ENCODE measurements around the gene TESK2. TPM values are rescaled to one million over a fixed set of nuclear protein-coding genes. Genes with fewer than 3 reads are reported as not detected.

Gene TESK2
- total and polyA plus RNA-seq, 2 of the 8 experiments (the other 6 are each of a cell fraction or from before 2014, with no cell fraction given): 10.8 to 12.6 TPM

GRCh38 chr1:45507893-45508292, 16.9 kb upstream of the TESK2 start:
- ChIA-PET CTCF (ENCODE audit: partially characterized antibody) (interaction anchor here (0.6 to 8.4 kb wide), 9 partner anchors 9 to 489 kb away, joined by 3 to 133 read pairs (median 3); partner anchors contain the start of gene TESK2), POLR2A (ENCODE audit: partially characterized antibody) (interaction anchor here (0.6 to 16.2 kb wide), 18 partner anchors 8 to 1077 kb away, joined by 3 to 429 read pairs (median 4); partner anchors contain the start of genes AKR1A1, CCDC163, MMACHC and MUTYH)
- no peak overlapping the region for H3K9ac ChIP-seq (replicated peaks in 1 of 4; ENCODE audit: extremely low read depth in 1 of 4, low read depth in 3 of 4, low read length in 3 of 4)
- H3K23ac ChIP-seq (ENCODE audit: insufficient read length): no peak overlapping the region
- H2AK5ac ChIP-seq (ENCODE audit: low read depth, low read length): no peak overlapping the region
- WGBS, 2 experiments (ENCODE audit: extremely low coverage in 1 of 2, insufficient coverage in 1 of 2, insufficient read length in 1 of 2, insufficient replicate concordance in 2 of 2, low coverage in 1 of 2, low lambda C conversion rate in 2 of 2, missing lambda C conversion rate in 1 of 2): 92% methylated on average over 4 of the region's 4 CpGs; no CpG with 5 or more reads in 1 of the 2 experiments
- H3K9me3 ChIP-seq (ENCODE audit: insufficient read depth in 2 of 2, low read depth in 1 of 2, low read length in 1 of 2): no peaks in the 10 kb centered on the region
- peaks cover 10 to 14% of the 10 kb centered on the region in 2 experiments for H4K20me1 ChIP-seq (replicated peaks in 1 of 2; ENCODE audit: control insufficient read depth in 1 of 2, insufficient read depth in 2 of 2, low read length in 2 of 2)
- no peak overlapping the region for H3K4me3 ChIP-seq (ENCODE audit: extremely low read depth in 1 of 4, insufficient read depth in 2 of 4, low read depth in 3 of 4, low read length in 4 of 4)
- no peak overlapping the region for H3K27ac ChIP-seq (ENCODE audit: low read depth, low read length)
- no peaks in the 10 kb centered on the region; the same call in 1 of the 2 replicates for H3K23me2 ChIP-seq (ENCODE audit: low read depth, low read length)
- H4K91ac ChIP-seq (replicated peaks; ENCODE audit: insufficient read length, low read length): no peak overlapping the region
- H2BK5ac ChIP-seq (ENCODE audit: low read depth, low read length): no peak overlapping the region
- DNase-seq (ENCODE audit: low read depth in 1 of 2, low spot score in 2 of 2) (no peak), FAIRE-seq (no peak)
- H3K79me2 ChIP-seq (ENCODE audit: control insufficient read depth in 1 of 2, insufficient read depth in 2 of 2, low read length in 2 of 2): no peaks in the 10 kb centered on the region
- no peaks in the 10 kb centered on the region for H3K4me1 ChIP-seq (replicated peaks in 1 of 4; ENCODE audit: control insufficient read depth in 3 of 4, insufficient read depth in 4 of 4, low read length in 3 of 4)
- H2BK15ac ChIP-seq (ENCODE audit: low read length): no peak overlapping the region
- H3K4ac ChIP-seq (replicated peaks; ENCODE audit: insufficient read length, low read depth, low read length): no peak overlapping the region
- H2BK12ac ChIP-seq (ENCODE audit: low read depth, low read length): no peak overlapping the region
- H3K4me2 ChIP-seq (ENCODE audit: insufficient read depth in 1 of 2, low read depth in 2 of 2, low read length in 2 of 2): no peak overlapping the region
- no peak overlapping the region for H4K5ac ChIP-seq (ENCODE audit: insufficient read length, low read depth, low read length)
- H3K27me3 ChIP-seq (replicated peaks in 1 of 4; ENCODE audit: control insufficient read depth in 3 of 4, extremely low read depth in 1 of 4, insufficient read depth in 3 of 4, low read length in 3 of 4): no peaks in the 10 kb centered on the region
- no peak overlapping the region for H3K14ac ChIP-seq (ENCODE audit: insufficient read length)
- no peak overlapping the region for H2BK20ac ChIP-seq (ENCODE audit: low read length)
- H2BK120ac ChIP-seq (replicated peaks; ENCODE audit: low read depth, low read length): no peak overlapping the region
- peaks cover 16 to 41% (median 34%) of the 10 kb centered on the region in 4 experiments for H3K36me3 ChIP-seq (ENCODE audit: control insufficient read depth in 2 of 4, insufficient read depth in 4 of 4, low read length in 3 of 4)
- no peak overlapping the region for H2AFZ ChIP-seq (ENCODE audit: low read length)
- no peak overlapping the region for H4K8ac ChIP-seq (ENCODE audit: extremely low read depth, insufficient read depth, low read length)
- no peak overlapping the region for H3K18ac ChIP-seq (ENCODE audit: extremely low read depth, low read length)
- H3K56ac ChIP-seq (replicated peaks; ENCODE audit: insufficient read length, low read depth, low read length): no peak overlapping the region
- TF ChIP-seq TCF12 (IDR thresholded peaks at IDR 0.05; ENCODE audit: low read depth, low read length): no peak
- no peak for TF ChIP-seq KDM5A (IDR thresholded peaks at IDR 0.05; ENCODE audit: low read length)
- TF ChIP-seq POU5F1 (IDR thresholded peaks at IDR 0.05; ENCODE audit: low read depth, low read length): no peak
- TF ChIP-seq RNF2 (IDR thresholded peaks at IDR 0.05; ENCODE audit: borderline replicate concordance, low read depth, low read length, missing control alignments, poor library complexity, severe bottlenecking): no peak
- no peak for TF ChIP-seq CREB1 (IDR thresholded peaks at IDR 0.05)
- no peak for TF ChIP-seq KDM4A (IDR thresholded peaks at IDR 0.05; ENCODE audit: low read depth, low read length, severe bottlenecking)
- TF ChIP-seq FOSL1 (IDR thresholded peaks at IDR 0.05; ENCODE audit: insufficient read depth, low read depth, low read length): no peak
- H3K79me1 ChIP-seq (ENCODE audit: low read depth, low read length): no peaks in the 10 kb centered on the region
